HepG2 (cell line): Measurements from ENCODE around the gene PODXL2. TPM values are rescaled to one million over a fixed set of nuclear protein-coding genes. Genes with fewer than 3 reads are reported as not detected.
A peak's percentile ranks its signal among the peaks of the same experiment; 100 is the strongest.

Experiments
- AHR ChIP-seq: IDR thresholded peaks from 2 replicates; pipeline ENCODE4 v1.6.1; 2018; ENCODE audit warnings: missing genetic modification reagents, missing compliant biosample characterization
- CBX1 ChIP-seq: IDR thresholded peaks from one replicate; pipeline ENCODE4 v1.6.1; 2016; ENCODE audit warnings: antibody characterized with exemption, low read depth
- CEBPG ChIP-seq: IDR thresholded peaks from 2 replicates; pipeline ENCODE4 v1.6.1; 2016
- CENPBD1 ChIP-seq: sonication (generic); formaldehyde crosslinking; IDR thresholded peaks from 2 replicates; pipeline ENCODE4 v1.8.0; 2022; ENCODE audit warnings: missing genetic modification reagents, low read depth, mild to moderate bottlenecking, borderline replicate concordance
- KDM4B ChIP-seq: sonication (generic); formaldehyde crosslinking; IDR thresholded peaks from 2 replicates; pipeline ENCODE4 v1.4.0; 2020; ENCODE audit warnings: missing genetic modification reagents
- KMT2A ChIP-seq: sonication (generic); formaldehyde crosslinking; IDR thresholded peaks from 2 replicates; pipeline ENCODE4 v1.4.0; 2020; ENCODE audit warnings: missing genetic modification reagents
- PRDM15 ChIP-seq: sonication (generic); formaldehyde crosslinking; IDR thresholded peaks from 2 replicates; pipeline ENCODE4 v1.4.0; 2020; ENCODE audit warnings: missing genetic modification reagents
- RBM22 ChIP-seq: fragments of 200-400 bp; formaldehyde crosslinking; optimal IDR thresholded peaks from 2 replicates; pipeline ENCODE3; 2017; ENCODE audit warnings: mild to moderate bottlenecking, low read length, moderate library complexity
- RERE ChIP-seq: IDR thresholded peaks from 2 replicates; pipeline ENCODE4 v1.6.1; 2016; ENCODE audit warnings: low read depth, missing genetic modification reagents, missing compliant biosample characterization
- SRSF4 ChIP-seq: fragments of 200-400 bp; formaldehyde crosslinking; IDR thresholded peaks from one replicate; pipeline ENCODE4 v1.6.1; 2018; ENCODE audit warnings: mild to moderate bottlenecking, low read depth, low read length, moderate library complexity; ENCODE audit not compliant: poor library complexity, severe bottlenecking
- TFDP2 ChIP-seq: sonication (generic); formaldehyde crosslinking; IDR thresholded peaks from 2 replicates; pipeline ENCODE4 v1.4.0; 2020; ENCODE audit warnings: missing genetic modification reagents
- ZFY ChIP-seq: sonication (generic); formaldehyde crosslinking; IDR thresholded peaks from 2 replicates; pipeline ENCODE4 v1.4.0; 2020; ENCODE audit warnings: missing genetic modification reagents
- ZNF564 ChIP-seq: sonication (generic); formaldehyde crosslinking; IDR thresholded peaks from 2 replicates; pipeline ENCODE4 v1.8.1; 2023; ENCODE audit warnings: mild to moderate bottlenecking, missing genetic modification reagents
- ZNF576 ChIP-seq: sonication (generic); formaldehyde crosslinking; IDR thresholded peaks from 2 replicates; pipeline ENCODE4 v1.4.0; 2020; ENCODE audit warnings: mild to moderate bottlenecking, missing genetic modification reagents
- ZSCAN20 ChIP-seq: sonication (generic); formaldehyde crosslinking; IDR thresholded peaks from 2 replicates; pipeline ENCODE4 v1.4.0; 2020; ENCODE audit warnings: missing genetic modification reagents, mild to moderate bottlenecking, borderline replicate concordance
- polyA plus RNA-seq, 8 experiments: library from polyadenylated mRNA; depleted of rRNA in 3 of 8; stranded (reverse) in 7 of 8; unstranded in 1 of 8; fragments of >200 nt; fragmentation: Illumina TruSeq in 4 of 8; extraction: Trizol in 4 of 8; gene quantifications; 2 replicates each; pipeline versions ENCODE4 v1.2.1 to v1.2.3, GENCODE V29; 2011 to 2016; ENCODE audit warnings: low read depth in 4 of 8, missing spikeins in 1 of 8, mixed read lengths in 1 of 8; ENCODE audit not compliant: insufficient read depth in 1 of 8
- total RNA-seq, 5 experiments: library from RNA; depleted of rRNA; stranded (reverse); fragments of >200 nt; fragmentation: Illumina TruSeq; extraction: Trizol; gene quantifications; 2 replicates each; pipeline ENCODE4 v1.2.3, GENCODE V29; 2016; ENCODE audit warnings: low read depth in 1 of 5

PODXL2 gene
- total and polyA plus RNA-seq, 2 of the 13 experiments (the other 11 are each of a cell fraction or from before 2014, with no cell fraction given) = 20.4 to 25.1 TPM

GRCh38 chr3:127673191-127674100, 44.5 kb downstream of the PODXL2 start (continued):
- TF ChIP-seq KMT2A (CRISPR knock-in tag) (no peak), PRDM15 (no peak), ZNF564 (CRISPR knock-in tag) (no peak), CEBPG (CRISPR knock-in tag) (no peak), RBM22 (no peak), CBX1 (no peak), RERE (CRISPR knock-in tag) (no peak), SRSF4 (no peak), ZNF576 (CRISPR knock-in tag) (no peak), AHR (CRISPR knock-in tag) (no peak), ZFY (peak; percentile 9; the same call in 1 of the 2 replicates), CENPBD1 (CRISPR knock-in tag) (no peak), KDM4B (CRISPR knock-in tag) (no peak), ZSCAN20 (CRISPR knock-in tag) (peak; percentile 77; the same call in 1 of the 2 replicates), TFDP2 (CRISPR knock-in tag) (no peak)
